Stomach (tissue), 9 donors: ENCODE measurements around the gene SGCE. TPM values are rescaled to one million over a fixed set of nuclear protein-coding genes. Genes with fewer than 3 reads are reported as not detected.

Experiments used
- DNase-seq, 2 donors: peaks; one replicate each; pipeline versions ENCODE4 v3.0.0 to v3.0.0-alpha.2; 2013 to 2019
- H3K27ac ChIP-seq, 5 donors: fragments of 200-600 bp in 4 of 5; sonication (generic) in 4 of 5; one replicate each; pipeline ENCODE4 v1.5.1; 2013 to 2019; ENCODE audit warnings: mild to moderate bottlenecking in 1 of 5, moderate library complexity in 1 of 5
- H3K27me3 ChIP-seq, 3 donors: fragments of 200-600 bp; sonication (generic); one replicate each; pipeline ENCODE4 v1.5.1; 2017 to 2019; ENCODE audit warnings: mixed run types in 1 of 3
- H3K36me3 ChIP-seq, 4 donors: fragments of 200-600 bp; sonication (generic); 1 replicate in 3 of 4; 2 replicates in 1 of 4; pipeline ENCODE4 v1.5.1; 2016 to 2019
- H3K4me1 ChIP-seq, 4 donors: fragments of 200-600 bp; sonication (generic); one replicate each; pipeline ENCODE4 v1.5.1; 2016 to 2019
- H3K4me3 ChIP-seq, 4 donors: fragments of 200-600 bp; sonication (generic) in 3 of 4; one replicate each; pipeline ENCODE4 v1.5.1; 2016 to 2019; ENCODE audit warnings: mild to moderate bottlenecking in 1 of 4
- H3K9me3 ChIP-seq, 4 donors: fragments of 200-600 bp; sonication (generic); one replicate each; pipeline ENCODE4 v1.5.1; 2016 to 2019
- CTCF ChIP-seq, 7 experiments: fragments of 450-650 bp in 4 of 7; fragments of 200-600 bp in 3 of 7; sonication (generic) in 3 of 7; IDR thresholded peaks; one replicate each; pipeline ENCODE4 v1.5.1; 2016 to 2019; ENCODE audit warnings: antibody characterized with exemption in 7 of 7, control low read depth in 2 of 7, mild to moderate bottlenecking in 1 of 7
- EP300 ChIP-seq: sonication (generic); formaldehyde crosslinking; IDR thresholded peaks from one replicate; pipeline ENCODE4 v1.6.1; 2017; ENCODE audit warnings: antibody characterized with exemption
- POLR2A ChIP-seq, 4 donors: fragments of 450-650 bp; IDR thresholded peaks; one replicate each; pipeline ENCODE4 v1.6.1; 2016; ENCODE audit warnings: antibody characterized with exemption in 4 of 4, control low read depth in 2 of 4, mild to moderate bottlenecking in 1 of 4, moderate library complexity in 1 of 4
- POLR2AphosphoS5 ChIP-seq, 3 donors: sonication (generic); formaldehyde crosslinking; IDR thresholded peaks; one replicate each; pipeline ENCODE4 v1.6.1; 2016; ENCODE audit warnings: antibody characterized with exemption in 3 of 3
- WGBS, 5 donors: extraction: QIAGEN DNeasy Blood & Tissue Kit in 3 of 5; methylation state at CpG; one replicate each; pipeline versions ENCODE4 v1.1.5 to v1.1.7; 2013 to 2018; 5-methylcytosine and 5-hydroxymethylcytosine counted together
- intact Hi-C: fragments of 100-400 bp; cut with DNase I; formaldehyde crosslinking; loops from one replicate; pipeline ENCODE4 v1.15.1; 2023; ENCODE audit warnings: low total_unique reads
- polyA plus RNA-seq, 3 donors: library from polyadenylated mRNA; stranded (reverse); fragments of 200-250 nt; gene quantifications; one replicate each; pipeline ENCODE4 v1.2.3, GENCODE V29; 2013
- total RNA-seq, 5 donors: library from RNA; depleted of rRNA; stranded (reverse); fragments of >200 nt; gene quantifications; one replicate each; pipeline versions ENCODE4 v1.1.0 to v1.2.3, GENCODE V29; 2014 to 2016
- donor health status: healthy with polysubstance abuse.
- donor health status: Bipolar disorder and iron deficiency.
- donor health status: healthy.

The SGCE gene
- total and polyA plus RNA-seq, 8 donors = 12.0 to 142 (median 66.9) TPM

GRCh38 chr7:94665426-94665825 lies 9.5 kb upstream of the SGCE start:
- DNase-seq = no peak
- Histone ChIP-seq H3K36me3 (no peaks in the 10 kb centered on the region), H3K9me3 (no peaks in the 10 kb centered on the region), H3K4me3 (no peak overlapping the region), H3K4me1 (no peaks in the 10 kb centered on the region), H3K27ac (no peak overlapping the region), H3K27me3 (no peaks in the 10 kb centered on the region)
- TF ChIP-seq CTCF (IDR thresholded peaks at IDR 0.05) (no peak), EP300 (no peak), POLR2AphosphoS5 (IDR thresholded peaks at IDR 0.05) (no peak), POLR2A (IDR thresholded peaks at IDR 0.05) (no peak)
- intact Hi-C loops = no loop called here
- WGBS, 5 donors = 95 to 98% (median 98%) methylated on average over 18 of the region's 18 CpGs

DNA sequence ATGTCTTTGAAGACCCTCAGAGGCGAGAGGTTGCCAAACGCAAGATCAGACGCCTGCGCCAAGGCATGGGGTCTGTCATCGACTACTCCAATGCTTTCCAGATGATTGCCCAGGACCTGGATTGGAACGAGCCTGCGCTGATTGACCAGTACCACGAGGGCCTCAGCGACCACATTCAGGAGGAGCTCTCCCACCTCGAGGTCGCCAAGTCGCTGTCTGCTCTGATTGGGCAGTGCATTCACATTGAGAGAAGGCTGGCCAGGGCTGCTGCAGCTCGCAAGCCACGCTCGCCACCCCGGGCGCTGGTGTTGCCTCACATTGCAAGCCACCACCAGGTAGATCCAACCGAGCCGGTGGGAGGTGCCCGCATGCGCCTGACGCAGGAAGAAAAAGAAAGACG lies 8.1 kb upstream of the SGCE start:
- Histone ChIP-seq H3K27me3 (no peaks in the 10 kb centered on the region), H3K36me3 (no peaks in the 10 kb centered on the region), H3K4me3 (no peak overlapping the region), H3K27ac (no peak overlapping the region), H3K4me1 (peaks cover 0 to under 1% (median 0%) of the 10 kb centered on the region in 4 donors), H3K9me3 (no peaks in the 10 kb centered on the region)
- 93 to 98% (median 97%) methylated on average over 13 to 23 of the region's 23 CpGs for WGBS, 5 donors
- TF ChIP-seq CTCF (IDR thresholded peaks at IDR 0.05) (no peak), POLR2AphosphoS5 (IDR thresholded peaks at IDR 0.05) (no peak), POLR2A (IDR thresholded peaks at IDR 0.05) (no peak), EP300 (no peak)
- DNase-seq = no peak
- intact Hi-C loops = no loop called here

DNA sequence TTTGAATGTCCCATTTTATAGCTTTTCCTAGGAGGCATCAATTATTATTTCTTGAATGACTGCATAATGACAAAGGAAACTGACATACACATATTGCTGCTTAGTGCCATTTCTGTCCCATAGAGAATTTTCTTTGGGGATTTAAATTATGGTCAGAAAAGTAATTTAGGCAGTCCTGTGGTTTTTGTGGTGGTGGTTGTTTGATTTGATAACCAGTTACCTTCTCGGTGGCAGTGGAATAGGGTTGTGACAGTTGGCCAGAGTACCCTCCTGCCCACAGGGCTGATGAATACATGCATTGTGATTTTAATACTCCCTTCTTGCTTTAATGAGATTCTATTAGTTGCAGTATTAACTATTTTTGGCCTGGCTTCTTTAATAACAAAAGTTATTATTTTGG lies 6.6 kb upstream of the SGCE start:
- Histone ChIP-seq H3K4me3 (no peak overlapping the region), H3K27me3 (no peaks in the 10 kb centered on the region), H3K27ac (no peak overlapping the region), H3K9me3 (peaks cover 0 to 5% (median 2%) of the 10 kb centered on the region in 4 donors), H3K4me1 (peaks cover 0 to 7% (median 0%) of the 10 kb centered on the region in 4 donors), H3K36me3 (no peaks in the 10 kb centered on the region)
- no peak for DNase-seq
- intact Hi-C loops = no loop called here
- no peak for TF ChIP-seq POLR2AphosphoS5 (IDR thresholded peaks at IDR 0.05)
- no peak for TF ChIP-seq POLR2A (IDR thresholded peaks at IDR 0.05)
- TF ChIP-seq CTCF (IDR thresholded peaks at IDR 0.05) = no peak
- no peak for TF ChIP-seq EP300
- 47 to 61% (median 53%) methylated on average over 1 of the region's 1 CpG for WGBS, 5 donors

DNA sequence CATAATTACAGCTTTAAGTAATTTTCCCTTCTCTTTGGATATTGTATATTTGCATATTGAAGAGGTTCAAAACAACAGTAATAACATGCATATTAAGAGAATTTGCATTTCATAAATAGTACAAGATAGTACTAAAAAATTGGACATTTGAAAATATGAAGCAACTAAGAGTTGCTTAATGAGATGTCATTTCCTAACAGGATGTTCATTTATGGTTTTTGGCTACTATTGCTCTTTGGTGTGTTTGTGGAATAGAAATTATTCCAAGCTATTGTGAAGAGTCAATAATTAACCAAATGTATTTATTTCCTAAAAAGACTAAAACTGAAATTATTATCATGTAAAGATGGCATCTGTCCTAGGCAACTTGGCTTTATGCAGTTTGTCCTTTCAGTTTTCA lies 4.1 kb upstream of the SGCE start:
- Histone ChIP-seq H3K36me3 (no peaks in the 10 kb centered on the region), H3K4me1 (peaks cover 0 to 25% (median 22%) of the 10 kb centered on the region in 4 donors), H3K4me3 (no peak overlapping the region), H3K9me3 (peaks cover 0 to 15% (median 5%) of the 10 kb centered on the region in 4 donors), H3K27ac (no peak overlapping the region), H3K27me3 (peaks cover 0 to 13% (median 12%) of the 10 kb centered on the region in 3 donors)
- no peak for TF ChIP-seq CTCF (IDR thresholded peaks at IDR 0.05)
- no peak for TF ChIP-seq POLR2A (IDR thresholded peaks at IDR 0.05)
- no peak for TF ChIP-seq POLR2AphosphoS5 (IDR thresholded peaks at IDR 0.05)
- TF ChIP-seq EP300 = no peak
- DNase-seq = no peak
- intact Hi-C loops = no loop called here
